ENCODE results near the gene LOXHD1.

The LOXHD1 gene

DNA sequence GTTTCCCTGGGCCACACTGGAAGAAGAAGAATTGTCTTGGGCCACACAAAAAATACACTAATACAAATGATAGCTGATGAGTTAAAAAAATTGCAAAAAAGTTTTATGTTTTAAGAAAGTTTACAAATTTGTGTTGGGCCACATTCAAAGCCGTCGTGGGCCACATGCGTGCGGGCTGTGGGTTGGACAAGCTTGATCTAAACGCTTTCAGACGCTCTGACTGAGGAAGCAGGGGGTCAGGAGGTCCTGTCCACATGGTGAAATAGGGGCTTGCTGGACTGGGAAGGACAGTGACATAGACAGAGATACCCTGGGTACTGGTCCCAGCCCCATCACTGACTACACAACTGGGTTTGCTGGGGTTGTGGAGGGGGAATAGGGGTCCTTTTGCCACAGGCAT lies 86.4 kb downstream of the LOXHD1 start:
- DNase-seq, result no peak

GRCh38 chr18:46570134-46570533 lies 86.9 kb downstream of the LOXHD1 start:
- no peak for DNase-seq

GRCh38 chr18:46569211-46569610 lies 87.8 kb downstream of the LOXHD1 start:
- no peak for DNase-seq

DNA sequence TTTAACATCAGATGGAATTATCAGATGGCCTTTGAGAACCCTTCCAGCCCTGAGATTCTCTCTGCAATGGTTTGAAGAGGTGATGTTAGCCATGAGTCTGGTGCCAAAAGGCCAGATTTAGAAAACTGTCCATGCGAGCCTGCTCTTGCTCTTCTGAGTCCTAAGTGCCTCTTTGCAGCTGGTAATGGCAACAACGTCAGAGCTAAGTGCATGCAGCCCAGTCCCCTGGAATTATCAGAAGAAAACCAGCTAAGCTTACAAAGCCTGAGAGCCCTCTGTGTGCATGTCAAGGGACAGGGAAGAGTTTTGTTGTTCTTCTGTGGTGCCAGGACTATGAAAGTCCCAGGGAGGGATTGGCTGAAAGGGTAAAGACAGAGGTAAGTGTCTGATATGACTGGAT lies 89.8 kb downstream of the LOXHD1 start:
- DNase-seq, result no peak

DNA sequence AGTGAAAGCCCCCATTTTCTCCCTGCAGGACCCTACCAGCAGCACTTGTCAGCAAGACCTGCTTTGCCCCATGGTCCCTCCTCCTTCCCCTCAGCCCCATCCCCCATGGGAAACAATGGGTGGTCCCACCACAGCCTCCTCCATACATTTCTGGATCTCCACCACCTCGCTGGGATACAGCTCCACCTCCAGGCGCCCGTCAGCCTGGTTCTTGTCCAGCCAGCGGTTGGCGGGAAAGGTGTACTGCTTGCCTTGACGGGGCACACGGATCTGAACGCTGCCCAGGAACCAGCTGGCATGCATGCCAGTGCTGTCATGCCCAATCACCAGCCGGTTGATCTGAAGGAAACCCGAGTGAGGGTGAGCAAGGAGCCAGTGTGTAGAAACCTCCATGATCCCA lies 90.9 kb downstream of the LOXHD1 start:
- no peak for DNase-seq

- DNase-seq, result no peak
Observed at GRCh38 chr18:46565256-46565655, 91.8 kb downstream of the LOXHD1 start.

GRCh38 chr18:46563317-46563716 lies 93.7 kb downstream of the LOXHD1 start:
- DNase-seq, result no peak

DNA sequence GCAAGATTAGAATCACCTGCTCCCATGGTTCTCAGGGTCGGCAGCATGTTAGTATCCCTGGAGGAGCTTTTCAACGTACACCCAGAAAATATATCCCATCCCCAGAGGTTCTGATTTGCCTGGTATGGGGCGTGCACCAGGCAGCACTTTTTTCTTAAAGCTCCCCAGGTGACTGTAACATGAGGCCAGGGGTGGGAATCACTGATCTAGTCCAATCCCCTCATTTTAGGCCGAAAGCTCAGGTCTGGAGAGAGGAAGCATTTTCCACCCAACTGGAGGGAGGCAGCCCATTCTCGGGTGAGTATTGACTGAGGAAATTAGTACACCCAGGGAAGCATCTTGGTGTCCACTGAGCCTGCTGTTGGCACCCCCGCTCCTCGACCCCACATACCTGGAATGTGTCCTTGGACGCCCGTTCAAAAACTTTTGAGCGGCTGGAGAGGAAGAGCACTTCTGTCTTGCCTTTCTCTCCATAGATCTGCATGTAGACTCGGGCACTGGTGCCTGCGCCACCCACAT lies 94.3 kb downstream of the LOXHD1 start:
- no peak for DNase-seq

GRCh38 chr18:46560671-46561045 lies 96.4 kb downstream of the LOXHD1 start:
- DNase-seq, result no peak

GRCh38 chr18:46559946-46560670 lies 96.9 kb downstream of the LOXHD1 start:
- no peak for DNase-seq

GRCh38 chr18:46559296-46559695 lies 97.7 kb downstream of the LOXHD1 start:
- DNase-seq, result no peak

GRCh38 chr18:46556590-46557206 lies 100.3 kb downstream of the LOXHD1 start:
- no peak for DNase-seq

GRCh38 chr18:46555724-46556123 lies 101.3 kb downstream of the LOXHD1 start:
- DNase-seq, result no peak

- DNase-seq, result no peak
Observed at GRCh38 chr18:46555213-46555612, 101.8 kb downstream of the LOXHD1 start.

DNA sequence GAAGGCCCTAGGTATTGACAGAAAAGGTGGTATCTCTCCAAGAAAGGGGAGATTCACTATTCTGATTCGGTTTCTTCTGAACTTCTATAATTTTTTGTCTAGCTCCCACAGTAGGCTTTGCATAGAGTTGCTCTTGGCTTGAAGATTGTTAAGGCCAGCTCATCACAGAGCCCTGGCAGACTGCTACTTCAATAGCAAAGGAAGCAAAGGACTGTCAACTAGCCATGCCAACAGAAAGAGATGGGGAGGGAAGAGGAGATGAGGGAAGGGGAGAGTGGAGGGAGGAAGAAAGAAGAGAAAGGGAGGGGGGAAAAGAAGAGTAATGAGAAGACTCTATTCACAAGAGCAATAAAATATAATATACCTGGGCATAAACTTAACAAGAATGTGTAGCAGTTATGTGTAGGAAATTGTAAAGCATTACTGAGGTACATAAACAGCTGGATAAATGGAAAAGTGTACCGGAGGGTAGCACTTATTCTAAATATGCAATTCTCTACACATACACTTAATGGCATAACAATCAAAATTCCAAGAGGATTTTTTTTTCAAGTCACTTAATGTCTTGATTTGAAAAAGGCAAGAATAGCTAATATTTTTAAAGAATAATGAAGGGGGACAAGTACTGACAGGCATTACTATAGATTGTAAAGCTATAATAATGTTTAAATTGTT lies 102.5 kb downstream of the LOXHD1 start:
- DNase-seq, result no peak

GRCh38 chr18:46550609-46551008 lies 106.4 kb downstream of the LOXHD1 start:
- DNase-seq, result no peak

GRCh38 chr18:46547520-46547919 lies 109.5 kb downstream of the LOXHD1 start:
- DNase-seq, result no peak

- no peak for DNase-seq
Observed at GRCh38 chr18:46546111-46546640, 110.8 kb downstream of the LOXHD1 start.

DNA sequence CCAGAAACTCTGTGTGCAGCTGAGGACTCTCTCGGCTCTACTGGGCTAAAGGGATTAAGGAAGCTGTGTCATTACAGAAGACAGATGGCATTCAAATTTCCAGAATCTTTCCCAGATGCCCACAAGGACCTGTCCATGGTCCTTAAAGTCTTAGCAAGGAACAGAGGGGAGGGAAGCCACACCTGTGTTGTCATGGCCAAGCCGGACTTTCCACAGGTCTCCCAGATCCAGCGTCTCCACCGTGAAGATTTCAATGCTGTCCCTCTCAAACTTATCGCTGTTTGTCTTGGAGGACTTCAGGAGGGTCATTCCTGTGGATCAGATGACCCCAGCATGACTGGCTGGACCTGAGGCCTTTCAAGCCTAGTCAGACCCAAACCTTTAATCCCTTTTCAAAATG lies 114.5 kb downstream of the LOXHD1 start:
- DNase-seq, result no peak

DNA sequence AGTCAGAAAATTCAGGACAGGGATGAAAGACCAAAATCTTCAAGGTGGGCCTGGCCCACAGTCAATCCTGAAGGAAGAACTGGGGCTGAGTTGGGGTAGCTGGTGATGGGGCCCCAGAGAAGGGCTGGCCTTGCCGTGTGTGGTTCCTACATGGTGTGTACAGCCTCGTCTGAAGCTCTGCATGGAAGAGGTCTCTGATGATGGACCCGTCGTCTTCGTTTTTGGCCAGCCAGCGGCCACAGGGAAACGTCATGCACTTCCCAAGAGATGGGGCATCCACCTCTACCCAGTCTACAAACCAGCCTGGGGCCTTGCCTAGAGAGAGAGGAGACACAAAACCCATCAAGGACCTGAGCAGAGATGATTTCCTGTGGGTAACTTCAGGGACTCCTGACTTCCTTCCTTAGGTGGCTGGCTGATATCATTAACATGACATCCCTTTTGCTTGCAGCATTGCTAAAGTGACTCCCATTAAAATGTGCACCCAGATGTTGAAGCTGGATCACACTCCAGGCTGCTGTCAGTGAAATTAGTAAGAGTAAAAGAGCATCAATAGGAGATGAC lies 115.3 kb downstream of the LOXHD1 start:
- no peak for DNase-seq

DNA sequence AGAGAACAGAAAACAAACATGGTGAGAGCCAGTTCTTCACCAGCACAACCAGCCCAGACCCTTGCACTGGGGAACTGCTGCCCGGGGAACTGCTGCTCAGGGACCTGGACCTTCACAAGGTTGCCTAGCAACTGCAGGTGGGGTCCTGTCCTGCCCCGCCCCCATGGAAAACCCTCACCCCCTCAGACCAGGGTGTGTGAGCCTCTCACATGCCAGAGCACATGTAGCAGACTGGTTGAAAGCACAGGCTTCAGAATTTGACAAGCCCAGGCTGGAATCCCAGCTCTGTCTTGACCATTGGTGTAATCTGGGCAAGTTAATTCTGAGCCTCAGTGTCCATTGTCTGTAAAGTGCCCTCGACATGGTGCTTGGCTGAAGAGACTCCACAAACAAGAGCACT lies 118.6 kb downstream of the LOXHD1 start:
- DNase-seq, result no peak

DNA sequence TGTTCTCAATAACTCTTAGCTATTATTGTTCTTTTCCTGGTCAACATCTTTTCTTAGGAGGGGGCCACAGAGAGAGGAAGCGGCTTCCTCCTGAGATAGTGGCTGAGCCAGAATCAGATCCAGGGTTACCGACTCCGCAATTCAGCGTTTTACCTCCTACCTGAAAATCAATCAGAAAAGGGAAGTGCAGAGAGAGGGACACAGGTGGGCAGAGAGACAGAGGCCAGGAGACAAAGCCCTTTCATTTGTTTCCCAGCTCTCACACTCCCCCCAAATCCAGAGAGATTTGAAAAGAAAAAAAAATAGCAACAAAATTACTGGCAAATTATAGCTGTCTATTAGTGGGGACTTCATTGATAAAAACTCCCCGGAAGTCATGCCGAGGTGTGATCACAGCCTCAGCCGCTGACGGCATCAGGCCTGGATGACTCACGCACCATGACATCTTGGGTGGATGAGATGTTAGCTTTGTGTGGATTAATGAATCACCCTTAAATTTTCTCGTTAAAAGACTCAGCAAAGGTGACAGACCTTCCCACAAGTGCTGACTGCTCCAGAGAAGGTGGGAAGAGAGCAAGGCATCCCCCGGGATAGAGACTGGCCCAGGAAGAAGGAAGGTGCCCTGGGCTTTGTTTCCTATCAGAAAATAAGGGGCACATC lies 120.7 kb downstream of the LOXHD1 start:
- no peak for DNase-seq

DNA sequence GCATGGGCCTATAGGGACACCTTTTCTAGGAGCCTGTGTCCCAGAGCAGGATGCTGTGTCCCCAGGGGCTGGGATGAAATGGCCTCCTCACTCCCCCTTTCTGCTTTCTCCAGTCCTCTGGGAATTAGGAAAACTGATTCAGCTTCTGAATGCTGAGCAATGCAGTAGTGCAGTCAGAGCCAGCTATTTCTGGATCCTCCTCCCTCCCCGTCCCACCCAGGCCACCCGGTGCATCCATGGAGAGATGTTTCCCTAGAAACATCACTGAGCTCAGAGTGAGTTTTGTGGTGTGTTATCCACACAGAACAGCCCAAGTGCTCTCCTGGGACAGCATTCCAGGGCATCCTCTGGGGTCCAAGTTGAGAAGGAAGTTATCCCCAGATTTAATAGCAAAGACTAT lies 125.5 kb downstream of the LOXHD1 start:
- no peak for DNase-seq

All from stimulated activated CD4-positive, alpha-beta T cell treated with anti-CD3 and anti-CD28 coated beads, Interleukin-4, amount 100 ng/mL, for 4 hours (primary cell).